Mucosa of descending colon (tissue), 3 donors: Measurements from ENCODE around the gene TLR4. TPM values are rescaled to one million over a fixed set of nuclear protein-coding genes. Genes with fewer than 3 reads are reported as not detected.

ENCODE experiments used
- ATAC-seq: fragments of 200-7000 bp; cut with Tn5 transposase; one replicate; pipeline ENCODE4 v1.9.1; 2020; ENCODE audit warnings: mild to moderate bottlenecking, moderate library complexity
- DNase-seq, 3 donors: peaks; one replicate each; pipeline ENCODE4 v3.0.0-alpha.2; 2020
- H3K36me3 ChIP-seq: fragments of 200-600 bp; one replicate; pipeline ENCODE4 v1.8.0; 2021; ENCODE audit warnings: low read depth, mild to moderate bottlenecking
- H3K4me1 ChIP-seq: fragments of 200-600 bp; one replicate; pipeline ENCODE4 v1.8.0; 2021; ENCODE audit warnings: low read depth, mild to moderate bottlenecking
- H3K4me3 ChIP-seq: fragments of 200-600 bp; one replicate; pipeline ENCODE4 v1.8.0; 2021; ENCODE audit warnings: mild to moderate bottlenecking
- H3K9me3 ChIP-seq: fragments of 200-600 bp; one replicate; pipeline ENCODE4 v1.8.0; 2021; ENCODE audit warnings: mild to moderate bottlenecking
- intact Hi-C, 2 donors: fragments of 100-400 bp; cut with DNase I in 1 of 2; cut with micrococcal nuclease in 1 of 2; formaldehyde crosslinking; loops; one replicate each; pipeline versions ENCODE4 v1.11.0 to v1.11.1; 2022; cut with DNase I, micrococcal nuclease
- total RNA-seq, 3 donors: library from RNA; stranded (reverse); fragmentation: NEBNext Ultra II Directional in 2 of 3; extraction: Animal tissue kit (Norgen Biotek cat#: 25700) in 2 of 3; gene quantifications; one replicate each; pipeline versions ENCODE4 v1.2.1 to v1.2.4, GENCODE V29; 2021 to 2023
- TF ChIP-seq, protein P1 (sequence below): fragments of 200-600 bp; IDR thresholded peaks from one replicate; pipeline ENCODE4 v1.8.0; 2022; ENCODE audit warnings: antibody characterized with exemption, mild to moderate bottlenecking
- donor health status: DM: no; HTN: no; CAD: no; lungs with moderate emphysema.
- donor health status: DM: no; HTN: no; CAD: no.
- donor health status: DM: no; HTN: yes; CAD: no.

The TLR4 gene
- total RNA-seq, 3 donors from 2014 or later: 6.9 to 16.1 (median 14.9) TPM

DNA sequence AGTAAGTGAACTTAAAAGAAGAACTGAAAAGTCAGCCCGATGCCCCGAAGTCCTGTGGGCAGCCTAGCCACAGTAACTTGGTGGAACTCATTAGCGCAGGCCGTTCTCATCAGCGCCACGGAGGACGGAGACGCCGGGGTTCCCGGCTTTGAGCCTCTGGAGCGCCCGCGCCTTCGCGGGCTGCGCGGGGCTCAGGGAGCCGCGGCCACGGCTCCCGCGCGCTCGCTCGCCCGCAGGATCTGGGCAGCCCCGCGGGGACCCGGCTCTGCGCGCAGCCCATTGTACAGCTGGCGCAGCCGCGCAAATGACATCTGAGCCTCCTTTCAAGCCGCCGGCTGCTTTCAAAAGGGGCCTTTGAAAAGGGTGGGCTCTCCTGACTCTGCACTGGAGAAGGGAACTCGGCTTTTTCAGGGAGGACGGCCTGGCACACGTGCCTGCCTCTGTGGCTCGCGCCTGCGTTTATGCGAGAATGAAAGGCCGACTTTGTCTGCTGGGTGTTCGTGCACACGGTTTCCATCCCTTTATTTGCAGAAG lies 40.7 kb downstream of the TLR4 start:
- DNase-seq (peak in 1 of 3 donors; percentile 37), ATAC-seq (peak; percentile 55)
- TF ChIP-seq, protein P1, sequence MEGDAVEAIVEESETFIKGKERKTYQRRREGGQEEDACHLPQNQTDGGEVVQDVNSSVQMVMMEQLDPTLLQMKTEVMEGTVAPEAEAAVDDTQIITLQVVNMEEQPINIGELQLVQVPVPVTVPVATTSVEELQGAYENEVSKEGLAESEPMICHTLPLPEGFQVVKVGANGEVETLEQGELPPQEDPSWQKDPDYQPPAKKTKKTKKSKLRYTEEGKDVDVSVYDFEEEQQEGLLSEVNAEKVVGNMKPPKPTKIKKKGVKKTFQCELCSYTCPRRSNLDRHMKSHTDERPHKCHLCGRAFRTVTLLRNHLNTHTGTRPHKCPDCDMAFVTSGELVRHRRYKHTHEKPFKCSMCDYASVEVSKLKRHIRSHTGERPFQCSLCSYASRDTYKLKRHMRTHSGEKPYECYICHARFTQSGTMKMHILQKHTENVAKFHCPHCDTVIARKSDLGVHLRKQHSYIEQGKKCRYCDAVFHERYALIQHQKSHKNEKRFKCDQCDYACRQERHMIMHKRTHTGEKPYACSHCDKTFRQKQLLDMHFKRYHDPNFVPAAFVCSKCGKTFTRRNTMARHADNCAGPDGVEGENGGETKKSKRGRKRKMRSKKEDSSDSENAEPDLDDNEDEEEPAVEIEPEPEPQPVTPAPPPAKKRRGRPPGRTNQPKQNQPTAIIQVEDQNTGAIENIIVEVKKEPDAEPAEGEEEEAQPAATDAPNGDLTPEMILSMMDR: no peak
- intact Hi-C loops: no loop called here
- Histone ChIP-seq H3K36me3 (no peaks in the 10 kb centered on the region), H3K4me3 (no peak overlapping the region), H3K9me3 (no peaks in the 10 kb centered on the region), H3K4me1 (no peaks in the 10 kb centered on the region)

DNA sequence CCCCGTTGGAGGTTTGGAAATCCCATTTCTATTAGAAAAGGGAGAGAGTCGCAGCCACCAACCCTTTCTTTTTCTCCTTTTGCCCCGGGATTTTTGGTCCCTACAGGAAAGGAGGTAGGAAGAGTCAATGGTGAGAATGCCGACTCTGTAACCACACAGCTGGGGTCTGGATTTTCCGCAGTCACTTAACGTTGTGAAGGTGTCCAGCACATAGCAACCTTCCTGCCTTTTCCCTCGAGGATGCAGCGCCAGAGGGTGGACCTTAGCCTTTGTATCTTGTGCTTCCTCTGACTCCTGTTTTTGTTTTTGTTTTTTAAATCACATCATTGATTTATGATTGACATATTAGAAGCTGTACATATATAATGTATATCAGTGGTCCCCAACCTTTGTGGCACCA lies 41.4 kb downstream of the TLR4 start:
- intact Hi-C loops: no loop called here
- no peak for DNase-seq
- no peak for ATAC-seq

DNA sequence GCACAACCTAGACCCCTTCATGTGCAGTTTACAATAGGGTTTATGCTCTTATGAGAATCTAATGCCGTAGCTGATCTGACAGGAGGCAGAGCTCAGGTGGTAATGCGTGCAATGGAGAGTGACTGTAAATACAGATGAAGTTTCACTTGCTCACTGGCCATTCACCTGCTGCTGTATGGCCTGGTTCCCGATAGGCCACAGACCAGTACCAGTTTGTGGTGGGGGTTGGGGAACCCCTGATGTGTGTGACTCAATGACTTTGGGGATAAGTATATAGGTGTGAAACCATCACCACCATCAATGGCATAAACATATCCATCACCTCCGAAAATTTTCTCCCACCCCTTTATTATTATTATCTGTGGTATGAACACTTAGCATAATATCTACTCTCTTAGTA lies 42.1 kb downstream of the TLR4 start:
- ATAC-seq: no peak
- DNase-seq: no peak
- Histone ChIP-seq H3K36me3 (no peaks in the 10 kb centered on the region), H3K4me3 (no peak overlapping the region), H3K9me3 (no peaks in the 10 kb centered on the region), H3K4me1 (no peaks in the 10 kb centered on the region)
- TF ChIP-seq, protein P1: no peak
- intact Hi-C loops: no loop called here

More for the DNA sequence above, 41.4 kb downstream of the TLR4 start:
- no peaks in the 10 kb centered on the region for H3K4me1 ChIP-seq
- TF ChIP-seq, protein P1: no peak
- H3K36me3 ChIP-seq: no peaks in the 10 kb centered on the region
- no peaks in the 10 kb centered on the region for H3K9me3 ChIP-seq
- H3K4me3 ChIP-seq: no peak overlapping the region

DNA sequence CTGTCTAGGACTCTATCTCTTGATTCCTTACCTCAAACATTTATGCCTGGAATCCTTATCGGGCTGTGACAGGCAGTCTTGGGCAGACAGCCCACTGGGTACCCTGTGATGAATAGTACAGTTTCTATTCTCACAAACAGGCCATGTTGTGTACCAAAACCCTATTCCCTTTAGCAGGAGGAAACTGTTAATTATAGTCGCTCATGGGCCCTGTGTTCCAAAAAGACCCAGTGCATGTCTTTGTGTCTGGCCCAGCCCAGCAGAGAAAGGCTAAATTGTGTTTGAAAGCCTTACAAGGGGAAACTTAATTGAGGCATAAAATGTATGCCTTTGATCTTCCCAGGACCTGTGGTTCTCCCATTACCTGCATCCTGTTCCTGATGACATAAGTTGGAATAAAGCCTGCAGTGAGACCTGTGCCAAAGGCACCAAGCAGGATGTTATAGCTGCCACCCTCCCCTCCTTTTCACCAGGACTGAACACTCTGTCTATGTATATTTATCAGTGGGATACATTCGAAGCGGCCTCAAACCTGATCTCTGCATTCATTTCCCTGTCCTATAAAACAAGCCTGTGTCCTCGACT lies 43.3 kb downstream of the TLR4 start:
- Histone ChIP-seq H3K4me1 (no peaks in the 10 kb centered on the region), H3K36me3 (no peaks in the 10 kb centered on the region), H3K4me3 (no peak overlapping the region), H3K9me3 (no peaks in the 10 kb centered on the region)
- DNase-seq (no peak), ATAC-seq (peak; percentile 75)
- intact Hi-C loops: no loop called here
- TF ChIP-seq, protein P1: no peak

DNA sequence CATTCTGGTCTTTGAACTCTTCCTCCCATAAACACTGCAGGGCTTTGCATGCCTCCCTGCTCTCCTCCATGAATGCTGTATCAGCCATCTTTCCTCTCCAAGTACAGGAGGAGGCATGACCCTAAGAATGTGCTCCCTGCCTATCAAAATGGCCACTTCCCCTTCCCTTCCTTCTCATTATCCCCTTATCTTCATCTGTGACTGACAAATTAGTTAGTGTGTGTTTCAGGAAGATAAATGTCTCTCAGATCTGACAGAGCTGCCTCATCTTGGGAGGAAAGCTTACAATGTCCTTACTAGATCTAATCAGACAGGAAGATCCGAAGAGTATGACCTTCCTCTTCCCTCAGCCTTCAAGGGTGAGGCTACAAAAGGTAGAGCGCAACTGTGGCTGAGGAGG lies 46.2 kb downstream of the TLR4 start:
- intact Hi-C loops: no loop called here

More for the DNA sequence above, 46.2 kb downstream of the TLR4 start:
- H3K4me1 ChIP-seq: no peaks in the 10 kb centered on the region
- H3K4me3 ChIP-seq: no peak overlapping the region
- ATAC-seq: peak; percentile 26
- H3K36me3 ChIP-seq: no peaks in the 10 kb centered on the region
- TF ChIP-seq, protein P1: no peak
- no peak for DNase-seq
- H3K9me3 ChIP-seq: no peaks in the 10 kb centered on the region
